ENCODE measurements around the gene TENM4. TPM values are rescaled to one million over a fixed set of nuclear protein-coding genes. Genes with fewer than 3 reads are reported as not detected.

The TENM4 gene
- total RNA-seq, 1 donor from 2014 or later: 43.2 TPM

GRCh38 chr11:79049741-79050179 is 391.1 kb downstream of the TENM4 start:
- Mint-ChIP-seq H3K9me3 (no peaks in the 10 kb centered on the region), H3K36me3 (ENCODE audit: low read depth) (no peaks in the 10 kb centered on the region), H3K27me3 (ENCODE audit: low read depth) (no peaks in the 10 kb centered on the region), H3K27ac (ENCODE audit: unreplicated experiment) (no peak overlapping the region), H3K4me1 (peaks cover 33% of the 10 kb centered on the region), H3K4me3 (no peak overlapping the region)
- DNase-seq (ENCODE audit: low read depth, low spot score): no peak
- no peak for TF ChIP-seq CTCF (conservative IDR thresholded peaks at IDR 0.05)

GRCh38 chr11:79047980-79048379 is 392.9 kb downstream of the TENM4 start:
- no peaks in the 10 kb centered on the region for H3K36me3 Mint-ChIP-seq (ENCODE audit: low read depth)

GRCh38 chr11:79047321-79047720 is 393.5 kb downstream of the TENM4 start:
- DNase-seq (ENCODE audit: low read depth, low spot score): no peak
- Mint-ChIP-seq H3K36me3 (ENCODE audit: low read depth) (no peaks in the 10 kb centered on the region), H3K4me1 (peaks cover 27% of the 10 kb centered on the region), H3K27me3 (ENCODE audit: low read depth) (no peaks in the 10 kb centered on the region), H3K9me3 (no peaks in the 10 kb centered on the region), H3K27ac (ENCODE audit: unreplicated experiment) (no peak overlapping the region), H3K4me3 (no peak overlapping the region)
- TF ChIP-seq CTCF (conservative IDR thresholded peaks at IDR 0.05): no peak

More at GRCh38 chr11:79047980-79048379, 392.9 kb downstream of the TENM4 start:
- Mint-ChIP-seq H3K9me3 (no peaks in the 10 kb centered on the region), H3K4me1 (peaks cover 33% of the 10 kb centered on the region), H3K4me3 (no peak overlapping the region), H3K27ac (ENCODE audit: unreplicated experiment) (no peak overlapping the region), H3K27me3 (ENCODE audit: low read depth) (no peaks in the 10 kb centered on the region)
- no peak for TF ChIP-seq CTCF (conservative IDR thresholded peaks at IDR 0.05)
- DNase-seq (ENCODE audit: low read depth, low spot score): no peak

GRCh38 chr11:79046366-79046765 is 394.5 kb downstream of the TENM4 start:
- peaks cover 25% of the 10 kb centered on the region for H3K4me1 Mint-ChIP-seq
- H3K27ac Mint-ChIP-seq (ENCODE audit: unreplicated experiment): no peak overlapping the region
- DNase-seq (ENCODE audit: low read depth, low spot score): no peak
- H3K36me3 Mint-ChIP-seq (ENCODE audit: low read depth): no peaks in the 10 kb centered on the region
- no peaks in the 10 kb centered on the region for H3K27me3 Mint-ChIP-seq (ENCODE audit: low read depth)
- H3K4me3 Mint-ChIP-seq: no peak overlapping the region
- no peak for TF ChIP-seq CTCF (conservative IDR thresholded peaks at IDR 0.05)
- no peaks in the 10 kb centered on the region for H3K9me3 Mint-ChIP-seq

- no peaks in the 10 kb centered on the region for H3K36me3 Mint-ChIP-seq (ENCODE audit: low read depth)
- TF ChIP-seq CTCF (conservative IDR thresholded peaks at IDR 0.05): no peak
- H3K27ac Mint-ChIP-seq (ENCODE audit: unreplicated experiment): no peak overlapping the region
- H3K4me1 Mint-ChIP-seq: peaks cover 25% of the 10 kb centered on the region
- H3K9me3 Mint-ChIP-seq: no peaks in the 10 kb centered on the region
- H3K4me3 Mint-ChIP-seq: no peak overlapping the region
- DNase-seq (ENCODE audit: low read depth, low spot score): no peak
- H3K27me3 Mint-ChIP-seq (ENCODE audit: low read depth): no peaks in the 10 kb centered on the region
These were observed 395.0 kb downstream of the TENM4 start for GRCh38 chr11:79045800-79046304.
